ENCODE data around the gene SPAG16. TPM values are rescaled to one million over a fixed set of nuclear protein-coding genes. Genes with fewer than 3 reads are reported as not detected.

Gene SPAG16
- total RNA-seq, 1 experiment from 2014 or later: 17.3 TPM

DNA sequence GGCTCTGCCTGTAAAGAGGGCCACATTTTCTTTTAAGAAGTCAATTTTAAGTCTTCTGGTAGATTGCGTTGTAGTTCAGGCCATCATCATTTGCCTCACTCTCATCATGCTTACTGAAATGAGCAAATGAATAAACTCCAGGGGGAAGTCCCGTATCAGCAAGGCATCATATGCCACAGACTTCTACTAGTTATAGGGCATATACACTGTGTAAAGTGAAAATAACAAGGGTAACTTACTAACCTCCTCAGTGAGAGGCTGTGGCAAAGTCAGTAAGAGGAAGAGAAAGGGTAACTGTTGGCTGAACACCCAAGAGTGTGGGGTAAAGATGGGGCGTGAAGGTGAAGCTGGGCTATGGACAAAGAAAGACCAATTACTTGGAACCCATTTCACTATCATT is 456.2 kb downstream of the SPAG16 start:
- Histone ChIP-seq H2AFZ (ENCODE audit: low read length) (no peak overlapping the region), H3K18ac (ENCODE audit: insufficient read length, low read depth, low read length) (no peak overlapping the region), H2AK5ac (ENCODE audit: insufficient read length, low read length) (no peak overlapping the region), H3K4me1 (ENCODE audit: insufficient read depth, low read length) (no peaks in the 10 kb centered on the region), H3K14ac (ENCODE audit: insufficient read depth, low read length) (no peak overlapping the region), H4K5ac (ENCODE audit: insufficient read length, low read depth, low read length) (no peak overlapping the region), H3K27me3 (ENCODE audit: insufficient read depth, low read length) (no peaks in the 10 kb centered on the region), H4K91ac (ENCODE audit: insufficient read length, low read depth, low read length) (no peak overlapping the region), H3K9ac (ENCODE audit: extremely low read depth, insufficient read length, low read length) (no peak overlapping the region), H4K20me1 (ENCODE audit: control insufficient read depth, insufficient read depth, insufficient read length) (no peaks in the 10 kb centered on the region), H3K4ac (ENCODE audit: low read depth, low read length) (no peak overlapping the region), H3K79me1 (ENCODE audit: insufficient read depth, low read depth, low read length, poor library complexity, severe bottlenecking) (no peaks in the 10 kb centered on the region), H2BK5ac (ENCODE audit: insufficient read length, low read length) (no peak overlapping the region), H3K79me2 (ENCODE audit: insufficient read depth, low read length) (no peaks in the 10 kb centered on the region), H3K56ac (ENCODE audit: insufficient read length, low read depth, low read length) (no peak overlapping the region), H2BK15ac (ENCODE audit: low read depth, low read length) (no peak overlapping the region), H2BK120ac (ENCODE audit: low read depth, low read length, poor library complexity, severe bottlenecking) (no peak overlapping the region), H3K9me3 (ENCODE audit: control insufficient read depth, low read depth, low read length) (no peaks in the 10 kb centered on the region), H3K23me2 (ENCODE audit: insufficient read length, low read depth, low read length, poor library complexity, severe bottlenecking) (no peaks in the 10 kb centered on the region), H3K27ac (ENCODE audit: insufficient read length, low read depth, low read length) (no peak overlapping the region), H4K8ac (replicated peaks; ENCODE audit: insufficient read length, low read depth, low read length) (no peak overlapping the region), H3T11ph (ENCODE audit: low read length) (no peak overlapping the region), H2BK12ac (ENCODE audit: insufficient read length, low read depth, low read length) (no peak overlapping the region), H3K23ac (ENCODE audit: insufficient read length, low read depth, low read length) (no peak overlapping the region), H3K4me2 (ENCODE audit: insufficient read depth, insufficient read length, low read length) (no peak overlapping the region), H2BK20ac (ENCODE audit: low read depth, low read length, poor library complexity, severe bottlenecking) (no peak overlapping the region)
- Mint-ChIP-seq H3K27me3 (ENCODE audit: low read depth) (no peaks in the 10 kb centered on the region), H3K4me3 (no peak overlapping the region), H3K4me1 (no peaks in the 10 kb centered on the region), H3K27ac (no peak overlapping the region), H3K9me3 (no peaks in the 10 kb centered on the region), H3K36me3 (ENCODE audit: insufficient read depth in 1 of 3, low read depth in 3 of 3) (no peaks in the 10 kb centered on the region)
- TF ChIP-seq CTCF (conservative IDR thresholded peaks at IDR 0.05): no peak
- no CpG with 5 or more reads among the region's 3 CpGs for WGBS (ENCODE audit: extremely low coverage, insufficient read length, low lambda C conversion rate)
- DNase-seq: no peak

Measured in H9 (cell line).